ENCODE measurements around the gene BLOC1S4. TPM values are rescaled to one million over a fixed set of nuclear protein-coding genes. Genes with fewer than 3 reads are reported as not detected.

Gene BLOC1S4
- total RNA-seq, 2 donors from 2014 or later, result 14.4 to 16.4 TPM

DNA sequence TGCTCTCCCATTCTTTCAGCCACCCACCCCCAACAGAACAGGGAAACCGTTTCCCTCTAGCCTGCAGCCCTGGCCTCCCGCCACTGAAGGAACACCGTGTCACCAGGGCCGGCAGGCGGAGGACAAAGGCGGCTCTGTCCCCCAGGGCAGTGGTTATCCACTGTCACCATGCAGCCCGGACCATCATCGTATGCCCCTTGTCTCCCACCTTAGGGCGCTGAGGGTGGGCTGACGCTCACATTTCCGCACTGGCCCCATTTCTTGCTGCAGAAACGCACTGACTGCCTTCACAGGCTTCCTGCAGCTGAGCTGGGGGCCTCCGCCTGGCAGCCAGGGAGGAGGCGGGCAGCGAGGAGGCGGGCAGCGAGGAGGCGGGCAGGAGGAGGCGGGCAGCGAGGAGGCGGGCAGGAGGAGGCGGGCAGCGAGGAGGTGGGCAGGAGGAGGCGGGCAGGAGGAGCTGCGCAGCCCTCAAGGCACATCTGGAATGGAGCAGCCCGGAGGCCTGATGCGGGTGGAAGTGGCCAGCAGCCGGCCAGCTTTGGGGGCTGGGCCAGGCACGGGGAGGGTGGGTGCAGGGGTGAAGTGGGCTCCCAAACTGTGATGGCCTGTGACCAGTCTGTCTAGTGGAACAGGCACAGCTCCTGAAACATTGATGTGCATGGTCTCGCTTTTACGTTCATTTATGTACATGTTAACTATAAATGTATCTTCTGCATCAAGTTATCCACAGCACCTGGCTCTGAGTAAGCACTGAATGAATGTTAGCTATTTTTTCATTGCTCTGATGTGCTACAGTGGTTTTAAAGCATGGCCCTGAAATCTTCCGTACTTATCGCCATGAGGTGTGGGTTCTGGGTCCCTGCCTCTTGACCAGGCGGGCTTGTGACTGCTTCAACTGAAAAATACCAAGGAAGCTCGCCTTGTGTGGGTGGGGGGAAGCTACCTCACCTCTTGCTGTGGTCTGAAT lies 46.0 kb downstream of the BLOC1S4 start:
- DNase-seq, result no peak
- intact Hi-C loops (cut with DNase I), result no loop called here
- no peaks in the 10 kb centered on the region for H3K9me3 ChIP-seq

DNA sequence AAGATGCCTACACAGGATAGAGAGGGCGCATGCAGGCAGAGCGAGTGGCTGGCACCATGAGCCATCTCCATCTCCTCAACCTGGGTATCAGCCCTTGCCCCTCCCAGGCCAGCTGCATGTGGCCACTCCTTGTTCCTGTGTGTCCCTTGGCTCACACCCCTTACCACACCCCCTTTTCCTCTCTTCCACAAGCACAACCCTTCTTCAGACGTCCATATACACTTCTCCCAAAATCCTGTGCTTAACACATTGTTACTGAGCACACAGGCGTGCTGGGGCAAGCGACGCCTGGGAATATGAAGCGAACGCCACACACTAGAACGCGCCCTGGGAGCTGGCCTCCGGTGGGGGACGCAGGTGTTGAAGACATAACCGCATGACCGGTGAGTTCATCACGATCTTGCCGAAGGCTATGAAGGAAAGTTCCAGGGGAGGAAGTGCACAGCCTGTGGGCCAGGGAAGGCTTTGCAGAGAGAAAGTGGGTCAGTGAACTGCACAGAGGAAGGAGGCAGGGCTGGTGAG lies 47.4 kb downstream of the BLOC1S4 start:
- no peak overlapping the region for H3K9ac ChIP-seq (ENCODE audit: low read depth in 2 of 2, low read length in 2 of 2)

More for the DNA sequence above, 46.0 kb downstream of the BLOC1S4 start:
- H3K4me3 ChIP-seq, result no peak overlapping the region
- H3K9ac ChIP-seq (ENCODE audit: low read depth in 2 of 2, low read length in 2 of 2), result no peak overlapping the region
- H3K27ac ChIP-seq, result no peak overlapping the region
- no peaks in the 10 kb centered on the region for H3K27me3 ChIP-seq
- no peaks in the 10 kb centered on the region for H3K36me3 ChIP-seq
- no peaks in the 10 kb centered on the region for H3K4me1 ChIP-seq
- TF ChIP-seq, protein P1, sequence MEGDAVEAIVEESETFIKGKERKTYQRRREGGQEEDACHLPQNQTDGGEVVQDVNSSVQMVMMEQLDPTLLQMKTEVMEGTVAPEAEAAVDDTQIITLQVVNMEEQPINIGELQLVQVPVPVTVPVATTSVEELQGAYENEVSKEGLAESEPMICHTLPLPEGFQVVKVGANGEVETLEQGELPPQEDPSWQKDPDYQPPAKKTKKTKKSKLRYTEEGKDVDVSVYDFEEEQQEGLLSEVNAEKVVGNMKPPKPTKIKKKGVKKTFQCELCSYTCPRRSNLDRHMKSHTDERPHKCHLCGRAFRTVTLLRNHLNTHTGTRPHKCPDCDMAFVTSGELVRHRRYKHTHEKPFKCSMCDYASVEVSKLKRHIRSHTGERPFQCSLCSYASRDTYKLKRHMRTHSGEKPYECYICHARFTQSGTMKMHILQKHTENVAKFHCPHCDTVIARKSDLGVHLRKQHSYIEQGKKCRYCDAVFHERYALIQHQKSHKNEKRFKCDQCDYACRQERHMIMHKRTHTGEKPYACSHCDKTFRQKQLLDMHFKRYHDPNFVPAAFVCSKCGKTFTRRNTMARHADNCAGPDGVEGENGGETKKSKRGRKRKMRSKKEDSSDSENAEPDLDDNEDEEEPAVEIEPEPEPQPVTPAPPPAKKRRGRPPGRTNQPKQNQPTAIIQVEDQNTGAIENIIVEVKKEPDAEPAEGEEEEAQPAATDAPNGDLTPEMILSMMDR (IDR thresholded peaks at IDR 0.05), result no peak

DNA sequence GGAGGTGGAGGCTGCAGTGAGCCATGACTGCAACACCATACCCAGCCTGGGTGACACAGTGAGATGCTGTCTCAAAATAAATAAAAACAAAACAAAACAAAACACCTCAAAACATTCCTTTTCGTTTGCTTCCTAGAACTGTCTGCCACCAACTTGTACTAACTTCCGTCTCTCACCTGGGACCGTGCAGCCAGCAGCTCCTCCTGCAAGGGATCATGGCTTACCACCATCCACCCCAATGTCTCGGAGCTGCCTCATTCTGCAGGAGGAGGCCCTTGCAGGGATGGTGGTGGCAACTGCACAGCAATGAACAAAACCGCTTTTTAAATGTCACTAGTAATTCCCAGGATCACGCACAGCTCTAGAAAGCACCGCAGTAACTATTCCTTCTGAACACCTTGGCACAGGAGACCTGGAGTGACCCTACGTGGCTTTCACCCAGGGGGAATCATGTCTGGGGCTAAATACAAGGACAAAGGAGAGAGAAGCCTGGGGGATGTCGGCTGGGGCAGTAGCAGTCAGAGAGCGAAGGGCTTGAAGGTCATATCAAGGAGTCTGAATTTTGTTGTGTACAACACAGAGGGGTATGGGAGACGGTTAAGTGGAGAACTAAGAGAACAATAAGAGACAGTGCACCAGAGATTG lies 49.1 kb downstream of the BLOC1S4 start:
- no peaks in the 10 kb centered on the region for H3K9me3 ChIP-seq
- no peak for DNase-seq
- H3K27me3 ChIP-seq, result no peaks in the 10 kb centered on the region
- no peaks in the 10 kb centered on the region for H3K36me3 ChIP-seq
- intact Hi-C loops (cut with DNase I), result no loop called here
- H3K9ac ChIP-seq (ENCODE audit: low read depth in 2 of 2, low read length in 2 of 2), result no peak overlapping the region
- H3K4me3 ChIP-seq, result no peak overlapping the region
- H3K4me1 ChIP-seq, result peaks cover 13% of the 10 kb centered on the region
- no peak overlapping the region for H3K27ac ChIP-seq
- TF ChIP-seq, protein P1 (IDR thresholded peaks at IDR 0.05), result no peak

More for the DNA sequence above, 47.4 kb downstream of the BLOC1S4 start:
- TF ChIP-seq, protein P1 (IDR thresholded peaks at IDR 0.05), result no peak
- peaks cover 3% of the 10 kb centered on the region for H3K4me1 ChIP-seq
- no peak overlapping the region for H3K4me3 ChIP-seq
- no peaks in the 10 kb centered on the region for H3K9me3 ChIP-seq
- DNase-seq, result peak; percentile 37
- H3K36me3 ChIP-seq, result no peaks in the 10 kb centered on the region
- H3K27me3 ChIP-seq, result no peaks in the 10 kb centered on the region
- H3K27ac ChIP-seq, result no peak overlapping the region
- intact Hi-C loops (cut with DNase I), result no loop called here

DNA sequence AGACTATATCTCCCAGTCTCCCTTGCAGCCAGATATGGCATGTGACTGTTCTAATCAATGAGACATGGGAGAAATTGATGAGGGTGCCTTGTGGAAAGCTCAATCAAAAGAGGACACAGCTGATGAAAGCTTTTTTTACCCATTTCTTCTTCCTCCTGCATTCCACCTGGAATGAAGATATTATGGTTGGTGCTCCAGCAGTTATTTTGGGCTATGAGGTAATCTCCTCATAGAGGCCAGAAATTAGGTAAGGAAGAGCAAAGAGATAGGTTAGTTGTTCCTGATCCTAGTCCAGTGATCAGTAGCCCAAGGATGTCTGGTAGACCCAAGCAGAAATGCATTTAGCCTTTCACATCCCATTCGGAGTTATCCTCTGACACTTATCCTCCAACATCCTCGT lies 49.7 kb downstream of the BLOC1S4 start:
- Histone ChIP-seq H3K27ac (no peak overlapping the region), H3K9me3 (no peaks in the 10 kb centered on the region), H3K4me3 (no peak overlapping the region), H3K27me3 (no peaks in the 10 kb centered on the region), H3K9ac (ENCODE audit: low read depth in 2 of 2, low read length in 2 of 2) (no peak overlapping the region), H3K4me1 (peaks cover 13% of the 10 kb centered on the region), H3K36me3 (no peaks in the 10 kb centered on the region)
- DNase-seq, result no peak
- intact Hi-C loops (cut with DNase I), result no loop called here
- TF ChIP-seq, protein P1 (IDR thresholded peaks at IDR 0.05), result no peak

Other genes with a start within 250 kb of the BLOC1S4 start
- under 1 TPM; 0.05 to 0.35 TPM for gene PPP2R2C, start 243.6 kb upstream of the BLOC1S4 start, total RNA-seq
- gene MAN2B2, start 141.0 kb upstream of the BLOC1S4 start, total RNA-seq, result 10 to 100 TPM; 30.7 to 31.1 TPM
- 100 to 1,000 TPM; 214 to 274 TPM for gene MRFAP1, start 75.5 kb upstream of the BLOC1S4 start, total RNA-seq
- gene S100P, start 22.3 kb upstream of the BLOC1S4 start, total RNA-seq, result 100 to 1,000 TPM; 137 to 547 TPM
- 10 to 100 TPM; 33.6 to 37.4 TPM for gene MRFAP1L1, start 6.3 kb upstream of the BLOC1S4 start, total RNA-seq
- gene KIAA0232, start 66.6 kb downstream of the BLOC1S4 start, total RNA-seq, result 10 to 100 TPM; 20.8 to 32.8 TPM
- gene TBC1D14, start 193.7 kb downstream of the BLOC1S4 start, total RNA-seq, result 10 to 100 TPM; 43.2 to 46.6 TPM